Osteoblast (primary cell): ENCODE measurements around the gene LMOD3. TPM values are rescaled to one million over a fixed set of nuclear protein-coding genes. Genes with fewer than 3 reads are reported as not detected.
A peak's percentile ranks its signal among the peaks of the same experiment; 100 is the strongest.

Experiments used
- DNase-seq: peaks from one replicate; pipeline ENCODE4 v3.0.0; 2011; ENCODE audit warnings: low spot score, mixed read lengths; ENCODE audit not compliant: insufficient read length; ENCODE audit errors: missing footprints
- H2AFZ ChIP-seq: 2 replicates; pipeline ENCODE4 v1.6.0; 2011; ENCODE audit warnings: mild to moderate bottlenecking, low read length
- H3K27ac ChIP-seq: 2 replicates; pipeline ENCODE4 v1.5.1; 2011; ENCODE audit warnings: mild to moderate bottlenecking, low read depth, low read length, moderate library complexity
- H3K27me3 ChIP-seq: 2 replicates; pipeline ENCODE4 v1.6.0; 2012; ENCODE audit warnings: mild to moderate bottlenecking, control low read depth, inconsistent platforms, low read length, moderate library complexity; ENCODE audit not compliant: insufficient read depth
- H3K36me3 ChIP-seq: 2 replicates; pipeline ENCODE4 v1.5.1; 2011; ENCODE audit warnings: mild to moderate bottlenecking, low read length, control low read depth, moderate library complexity; ENCODE audit not compliant: insufficient read depth
- H3K4me1 ChIP-seq: 2 replicates; pipeline ENCODE4 v1.5.1; 2011; ENCODE audit warnings: mild to moderate bottlenecking, low read length, control low read depth, moderate library complexity; ENCODE audit not compliant: insufficient read depth
- H3K4me2 ChIP-seq: 2 replicates; pipeline ENCODE4 v1.6.0; 2011; ENCODE audit warnings: mild to moderate bottlenecking, low read length; ENCODE audit not compliant: insufficient read depth
- H3K4me3 ChIP-seq: fragments of 200-600 bp; sonication (generic); 3 replicates; pipeline ENCODE4 v1.5.1; 2012; ENCODE audit warnings: mild to moderate bottlenecking, low read length, inconsistent platforms; ENCODE audit not compliant: insufficient read depth
- H3K79me2 ChIP-seq: 2 replicates; pipeline ENCODE4 v1.6.0; 2012; ENCODE audit warnings: mild to moderate bottlenecking, low read length, control low read depth, inconsistent platforms; ENCODE audit not compliant: insufficient read depth
- H3K9me3 ChIP-seq: 2 replicates; pipeline ENCODE4 v1.5.1; 2011; ENCODE audit warnings: low read depth, low read length, control low read depth
- H4K20me1 ChIP-seq: 2 replicates; pipeline ENCODE4 v1.6.0; 2012; ENCODE audit warnings: mild to moderate bottlenecking, low read length, control low read depth; ENCODE audit not compliant: insufficient read depth
- CTCF ChIP-seq: IDR thresholded peaks from 2 replicates; pipeline ENCODE4 v1.5.1; 2011; ENCODE audit warnings: mild to moderate bottlenecking, low read depth, low read length, moderate library complexity; ENCODE audit errors: extremely low read depth
- total RNA-seq: library from RNA; depleted of rRNA; stranded (reverse); fragments of >200 nt; gene quantifications from 2 replicates; pipeline ENCODE4 v1.2.3, GENCODE V29; 2012

LMOD3 gene
- total RNA-seq, 1 donor: not detected

GRCh38 chr3:69094467-69095205 is 27.8 kb downstream of the LMOD3 start:
- Histone ChIP-seq H3K27ac (peak overlapping the region; percentile 52), H2AFZ (no peak overlapping the region), H3K36me3 (peaks cover 7% of the 10 kb centered on the region), H3K79me2 (peaks cover 84% of the 10 kb centered on the region), H3K9me3 (no peaks in the 10 kb centered on the region), H3K4me1 (peaks cover 37% of the 10 kb centered on the region), H3K4me3 (no peak overlapping the region), H3K27me3 (no peaks in the 10 kb centered on the region), H3K4me2 (peak overlapping the region; percentile 39), H4K20me1 (peaks cover 44% of the 10 kb centered on the region)
- TF ChIP-seq CTCF: no peak
- DNase-seq: peak; percentile 90

- no peak for TF ChIP-seq CTCF
- no peak for DNase-seq
These were observed 30.3 kb downstream of the LMOD3 start for GRCh38 chr3:69092030-69092516.

GRCh38 chr3:69091389-69092029 is 30.9 kb downstream of the LMOD3 start:
- TF ChIP-seq CTCF: no peak
- peaks cover 57% of the 10 kb centered on the region for H3K4me1 ChIP-seq

More at GRCh38 chr3:69092030-69092516, 30.3 kb downstream of the LMOD3 start:
- no peaks in the 10 kb centered on the region for H3K9me3 ChIP-seq
- no peak overlapping the region for H3K4me3 ChIP-seq
- peaks cover 53% of the 10 kb centered on the region for H3K4me1 ChIP-seq
- peaks cover 10% of the 10 kb centered on the region for H3K36me3 ChIP-seq
- no peak overlapping the region for H3K4me2 ChIP-seq
- no peak overlapping the region for H2AFZ ChIP-seq
- peaks cover 89% of the 10 kb centered on the region for H3K79me2 ChIP-seq
- H4K20me1 ChIP-seq: peaks cover 55% of the 10 kb centered on the region
- H3K27ac ChIP-seq: no peak overlapping the region
- H3K27me3 ChIP-seq: no peaks in the 10 kb centered on the region

GRCh38 chr3:69090021-69090420 is 32.4 kb downstream of the LMOD3 start:
- Histone ChIP-seq H3K9me3 (no peaks in the 10 kb centered on the region), H3K4me3 (peak overlapping the region; percentile 24), H2AFZ (no peak overlapping the region), H4K20me1 (peaks cover 49% of the 10 kb centered on the region), H3K27me3 (no peaks in the 10 kb centered on the region), H3K4me2 (peak overlapping the region; percentile 69), H3K36me3 (peaks cover 10% of the 10 kb centered on the region), H3K4me1 (peaks cover 59% of the 10 kb centered on the region), H3K27ac (peak overlapping the region; percentile 50), H3K79me2 (peaks cover 84% of the 10 kb centered on the region)
- no peak for TF ChIP-seq CTCF
- DNase-seq: no peak

More at GRCh38 chr3:69091389-69092029, 30.9 kb downstream of the LMOD3 start:
- Histone ChIP-seq H3K27me3 (no peaks in the 10 kb centered on the region), H3K9me3 (no peaks in the 10 kb centered on the region), H3K4me2 (no peak overlapping the region), H3K27ac (no peak overlapping the region), H4K20me1 (peaks cover 53% of the 10 kb centered on the region), H3K79me2 (peaks cover 87% of the 10 kb centered on the region), H3K4me3 (no peak overlapping the region), H3K36me3 (peaks cover 10% of the 10 kb centered on the region), H2AFZ (no peak overlapping the region)
- DNase-seq: no peak
